GM12892 (cell line): ENCODE data around the gene PARD3.

Source experiments
- POLR2A ChIP-seq: IDR thresholded peaks from 2 replicates; pipeline ENCODE4 v1.6.1; 2011; ENCODE audit warnings: low read depth, low read length, control low read depth
- POLR2AphosphoS5 ChIP-seq: IDR thresholded peaks from 2 replicates; pipeline ENCODE4 v1.6.1; 2011; ENCODE audit warnings: low read depth, low read length, control low read depth

DNA sequence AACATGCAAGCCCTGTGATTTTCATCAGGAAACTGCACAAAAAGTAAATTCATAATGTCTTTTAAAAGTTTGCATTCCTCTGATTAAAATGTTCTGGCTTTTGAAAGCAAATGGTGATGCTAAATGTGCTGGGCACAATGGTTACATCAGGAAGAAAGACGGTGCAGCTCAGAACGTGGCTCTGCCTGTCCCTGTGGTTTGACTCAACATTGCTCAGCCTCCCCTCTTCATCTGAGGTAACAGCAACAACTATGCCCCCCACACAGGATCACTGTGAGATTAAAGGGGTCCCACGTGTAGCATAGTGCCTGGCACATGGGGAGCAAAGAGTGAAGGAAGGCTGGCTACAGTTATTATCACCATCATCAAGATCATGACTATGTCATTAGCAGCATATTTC, 44.0 kb downstream of the PARD3 start:
- TF ChIP-seq POLR2A: no peak
- no peak for TF ChIP-seq POLR2AphosphoS5
